GM23338 (cell line): ENCODE measurements around the gene GTPBP4. TPM values are rescaled to one million over a fixed set of nuclear protein-coding genes. Genes with fewer than 3 reads are reported as not detected.

Source experiments
- ATAC-seq: fragments of 200-7000 bp; cut with Tn5 transposase; 3 replicates; pipeline ENCODE4 v1.9.1; 2020
- DNase-seq: peaks from one replicate; pipeline ENCODE4 v3.0.0-alpha.2; 2015; ENCODE audit warnings: low spot score
- H2AFZ ChIP-seq: fragments of 200-600 bp; sonication (generic); 2 replicates; pipeline ENCODE4 v1.8.0; 2016; ENCODE audit warnings: antibody characterized with exemption, mild to moderate bottlenecking, moderate library complexity
- H3F3A ChIP-seq: fragments of 200-600 bp; sonication (generic); replicated peaks from 2 replicates; pipeline ENCODE4 v1.8.0; 2017; ENCODE audit warnings: antibody characterized with exemption, mixed run types, low read depth
- H3K27ac ChIP-seq: fragments of 200-600 bp; sonication (generic); 2 replicates; pipeline ENCODE4 v1.6.1; 2016; ENCODE audit warnings: low read depth
- H3K27me3 ChIP-seq: fragments of 200-600 bp; sonication (generic); 2 replicates; pipeline ENCODE4 v1.8.0; 2016; ENCODE audit warnings: mild to moderate bottlenecking, mixed run types, moderate library complexity; ENCODE audit not compliant: insufficient read depth
- H3K36me3 ChIP-seq: fragments of 200-600 bp; sonication (generic); 2 replicates; pipeline ENCODE4 v1.8.0; 2016; ENCODE audit warnings: mild to moderate bottlenecking; ENCODE audit not compliant: insufficient read depth
- H3K4me1 ChIP-seq: fragments of 200-600 bp; sonication (generic); 2 replicates; pipeline ENCODE4 v1.8.0; 2016; ENCODE audit warnings: mild to moderate bottlenecking, moderate library complexity; ENCODE audit not compliant: insufficient read depth
- H3K4me2 ChIP-seq: fragments of 200-600 bp; sonication (generic); 2 replicates; pipeline ENCODE4 v1.7.1; 2017; ENCODE audit warnings: mixed run types
- H3K4me3 ChIP-seq: fragments of 200-600 bp; sonication (generic); 2 replicates; pipeline ENCODE4 v1.6.1; 2016; ENCODE audit warnings: mixed run types
- H3K79me2 ChIP-seq: fragments of 200-600 bp; sonication (generic); replicated peaks from 2 replicates; pipeline ENCODE4 v1.8.0; 2017; ENCODE audit warnings: mild to moderate bottlenecking; ENCODE audit not compliant: insufficient read depth
- H3K9me2 ChIP-seq: fragments of 200-600 bp; sonication (generic); 2 replicates; pipeline ENCODE4 v1.8.0; 2017; ENCODE audit not compliant: insufficient read depth
- H4K20me1 ChIP-seq: fragments of 200-600 bp; sonication (generic); replicated peaks from 2 replicates; pipeline ENCODE4 v1.8.0; 2017; ENCODE audit warnings: mild to moderate bottlenecking; ENCODE audit not compliant: insufficient read depth
- H3K27ac Mint-ChIP-seq: 2 replicates; pipeline ENCODE4 v1.8.0; 2020; ENCODE audit warnings: inconsistent platforms, mild to moderate bottlenecking, moderate library complexity, mixed read lengths
- H3K27me3 Mint-ChIP-seq: 3 replicates; pipeline ENCODE4 v1.8.0; 2022; ENCODE audit warnings: low read depth, mild to moderate bottlenecking, moderate library complexity, mixed read lengths, inconsistent platforms; ENCODE audit not compliant: insufficient read depth, poor library complexity
- H3K36me3 Mint-ChIP-seq: 3 replicates; pipeline ENCODE4 v1.8.0; 2021; ENCODE audit warnings: low read depth, mild to moderate bottlenecking, inconsistent platforms, moderate library complexity, mixed read lengths
- H3K4me1 Mint-ChIP-seq: 3 replicates; pipeline ENCODE4 v1.8.0; 2020; ENCODE audit warnings: mild to moderate bottlenecking, inconsistent platforms, mixed read lengths
- H3K4me3 Mint-ChIP-seq: 3 replicates; pipeline ENCODE4 v1.8.0; 2021; ENCODE audit warnings: moderate library complexity, mild to moderate bottlenecking, inconsistent platforms, mixed read lengths
- H3K9me3 Mint-ChIP-seq: 3 replicates; pipeline ENCODE4 v1.8.0; 2020; ENCODE audit warnings: moderate library complexity, mild to moderate bottlenecking, inconsistent platforms, mixed read lengths
- CREB1 ChIP-seq: fragments of 250-450 bp; sonication (Bioruptor Pico); IDR thresholded peaks from 2 replicates; pipeline ENCODE4 v1.5.0; 2020; ENCODE audit warnings: low read depth, mild to moderate bottlenecking, moderate library complexity
- CTCF ChIP-seq, 2 experiments: fragments of 200-600 bp in 1 of 2; sonication (generic) in 1 of 2; conservative IDR thresholded peaks; 2 replicates each; pipeline versions ENCODE4 v1.5.1 to v1.6.1; 2016 to 2017; ENCODE audit warnings: antibody characterized with exemption in 2 of 2, low read depth in 2 of 2, mild to moderate bottlenecking in 2 of 2, moderate library complexity in 1 of 2
- ETS1 ChIP-seq: IDR thresholded peaks from 2 replicates; pipeline ENCODE4 v1.6.1; 2016; ENCODE audit warnings: antibody characterized with exemption
- EZH2 ChIP-seq: fragments of 200-600 bp; sonication (generic); IDR thresholded peaks from one replicate; pipeline ENCODE4 v1.8.0; 2017; ENCODE audit warnings: antibody characterized with exemption, mild to moderate bottlenecking, low read depth; ENCODE audit not compliant: unreplicated experiment
- EZH2phosphoT487 ChIP-seq: fragments of 200-600 bp; sonication (generic); IDR thresholded peaks from one replicate; pipeline ENCODE4 v1.8.1; 2018; ENCODE audit warnings: antibody characterized with exemption; ENCODE audit not compliant: unreplicated experiment
- JUNB ChIP-seq: IDR thresholded peaks from one replicate; pipeline ENCODE4 v1.6.1; 2016; ENCODE audit warnings: antibody characterized with exemption; ENCODE audit not compliant: unreplicated experiment
- NANOG ChIP-seq: IDR thresholded peaks from 2 replicates; pipeline ENCODE4 v1.6.1; 2016; ENCODE audit warnings: antibody characterized with exemption, borderline replicate concordance
- POLR2AphosphoS5 ChIP-seq: IDR thresholded peaks from 2 replicates; pipeline ENCODE4 v1.6.1; 2016; ENCODE audit warnings: antibody characterized with exemption, low read depth
- REST ChIP-seq: IDR thresholded peaks from one replicate; pipeline ENCODE4 v1.6.1; 2018; ENCODE audit warnings: antibody characterized with exemption; ENCODE audit not compliant: unreplicated experiment
- STAT1 ChIP-seq: IDR thresholded peaks from one replicate; pipeline ENCODE4 v1.6.1; 2016; ENCODE audit warnings: antibody characterized with exemption; ENCODE audit not compliant: unreplicated experiment
- ZNF114 ChIP-seq: fragments of 250-450 bp; sonication (Bioruptor Pico); IDR thresholded peaks from 2 replicates; pipeline ENCODE4 v1.5.0; 2020; ENCODE audit warnings: mild to moderate bottlenecking, moderate library complexity
- ZNF331 ChIP-seq: fragments of 250-450 bp; sonication (Bioruptor Pico); IDR thresholded peaks from 2 replicates; pipeline ENCODE4 v1.5.0; 2020; ENCODE audit warnings: low read depth, mild to moderate bottlenecking, moderate library complexity
- ZNF462 ChIP-seq: fragments of 250-450 bp; sonication (Bioruptor Pico); IDR thresholded peaks from 2 replicates; pipeline ENCODE4 v1.5.0; 2020; ENCODE audit warnings: mild to moderate bottlenecking, moderate library complexity
- polyA plus RNA-seq: library from polyadenylated mRNA; unstranded; fragments of >200 nt; fragmentation: Nextera tagmentation; extraction: Ambion mirVana; gene quantifications from 2 replicates; pipeline ENCODE4 v1.2.1, GENCODE V29; 2016
- total RNA-seq: library from RNA; depleted of rRNA; stranded (reverse); fragments of >200 nt; shearing (Covaris generic); gene quantifications from 2 replicates; pipeline ENCODE4 v1.2.3, GENCODE V29; 2014

The GTPBP4 gene
- total and polyA plus RNA-seq, 2 experiments from 2014 or later: 56.5 to 62.6 TPM

GRCh38 chr10:938941-939678 lies 49.1 kb upstream of the GTPBP4 start:
- Histone ChIP-seq H3K9me2 (no peaks in the 10 kb centered on the region), H4K20me1 (no peaks in the 10 kb centered on the region), H3K36me3 (no peaks in the 10 kb centered on the region), H3F3A (0 out of 2 replicates have a peak, but pooled peaks cover 4% of the 10 kb centered on the region), H2AFZ (0 out of 2 replicates have a peak overlapping the region, but pooled peaks have one; percentile 18), H3K79me2 (no peaks in the 10 kb centered on the region), H3K4me3 (no peak overlapping the region), H3K4me1 (no peaks in the 10 kb centered on the region), H3K27ac (no peak overlapping the region), H3K27me3 (no peaks in the 10 kb centered on the region), H3K4me2 (no peak overlapping the region)
- TF ChIP-seq CREB1 (CRISPR knock-in tag) (no peak), NANOG (no peak), POLR2AphosphoS5 (no peak), ZNF462 (no peak), JUNB (no peak), EZH2phosphoT487 (no peak), EZH2 (no peak), ZNF114 (CRISPR knock-in tag) (no peak), ZNF331 (CRISPR knock-in tag) (no peak), ETS1 (no peak), CTCF (conservative IDR thresholded peaks at IDR 0.05; ENCODE audit: low read depth in 2 of 2) (no peak), REST (no peak), STAT1 (no peak)
- H3K4me3 Mint-ChIP-seq: no peak overlapping the region
- no peaks in the 10 kb centered on the region for H3K9me3 Mint-ChIP-seq
- peaks cover 6% of the 10 kb centered on the region; the same call in 1 of the 3 replicates for H3K4me1 Mint-ChIP-seq
- no peak for ATAC-seq
- no peak overlapping the region for H3K27ac Mint-ChIP-seq
- H3K36me3 Mint-ChIP-seq: no peaks in the 10 kb centered on the region
- no peak for DNase-seq
- H3K27me3 Mint-ChIP-seq: peaks cover 4% of the 10 kb centered on the region
